Suprapubic skin (tissue), 4 donors: ENCODE data around the gene PIP5K1B. TPM values are rescaled to one million over a fixed set of nuclear protein-coding genes. Genes with fewer than 3 reads are reported as not detected.

Experiments used
- DNase-seq, 2 donors: peaks; one replicate each; pipeline ENCODE4 v3.0.0-alpha.2; 2019; ENCODE audit warnings: low spot score in 2 of 2
- H3K27ac ChIP-seq: fragments of 200-600 bp; sonication (generic); one replicate; pipeline ENCODE4 v1.5.1; 2019
- H3K27me3 ChIP-seq: fragments of 200-600 bp; sonication (generic); one replicate; pipeline ENCODE4 v1.5.1; 2019
- H3K36me3 ChIP-seq: fragments of 200-600 bp; sonication (generic); one replicate; pipeline ENCODE4 v1.5.1; 2019
- H3K4me1 ChIP-seq: fragments of 200-600 bp; sonication (generic); one replicate; pipeline ENCODE4 v1.5.1; 2019
- H3K4me3 ChIP-seq: fragments of 200-600 bp; sonication (generic); one replicate; pipeline ENCODE4 v1.5.1; 2019; ENCODE audit warnings: mild to moderate bottlenecking
- H3K9me3 ChIP-seq: fragments of 200-600 bp; sonication (generic); one replicate; pipeline ENCODE4 v1.5.1; 2019
- CTCF ChIP-seq, 2 donors: fragments of 200-600 bp in 1 of 2; fragments of 450-650 bp in 1 of 2; sonication (generic) in 1 of 2; IDR thresholded peaks; one replicate each; pipeline ENCODE4 v1.5.1; 2016 to 2019; ENCODE audit warnings: antibody characterized with exemption in 2 of 2, mild to moderate bottlenecking in 1 of 2, moderate library complexity in 1 of 2
- EP300 ChIP-seq: sonication (generic); formaldehyde crosslinking; IDR thresholded peaks from one replicate; pipeline ENCODE4 v1.6.1; 2017; ENCODE audit warnings: antibody characterized with exemption
- POLR2A ChIP-seq, 2 donors: fragments of 450-650 bp; IDR thresholded peaks; one replicate each; pipeline ENCODE4 v1.6.1; 2017; ENCODE audit warnings: antibody characterized with exemption in 2 of 2, mild to moderate bottlenecking in 2 of 2, moderate library complexity in 2 of 2
- POLR2AphosphoS5 ChIP-seq, 3 donors: sonication (generic); formaldehyde crosslinking; IDR thresholded peaks; one replicate each; pipeline ENCODE4 v1.6.1; 2017; ENCODE audit warnings: antibody characterized with exemption in 3 of 3
- WGBS: methylation state at CpG from one replicate; pipeline ENCODE4 v1.1.5; 2018; 5-methylcytosine and 5-hydroxymethylcytosine counted together
- total RNA-seq, 4 donors: library from RNA; depleted of rRNA; stranded (reverse); fragments of >200 nt; gene quantifications; one replicate each; pipeline ENCODE4 v1.1.0, GENCODE V29; 2016

PIP5K1B gene
- total RNA-seq, 4 donors from 2014 or later: 1.7 to 7.8 (median 3.4) TPM

- no peaks in the 10 kb centered on the region for H3K9me3 ChIP-seq
- DNase-seq: no peak
- WGBS: 70% methylated on average over 4 of the region's 4 CpGs
Observed at GRCh38 chr9:68707801-68708488, 2.9 kb downstream of the PIP5K1B start.

GRCh38 chr9:68708513-68708912 is 3.5 kb downstream of the PIP5K1B start:
- TF ChIP-seq CTCF (IDR thresholded peaks at IDR 0.05): no peak
- no peak for TF ChIP-seq EP300
- TF ChIP-seq POLR2A (IDR thresholded peaks at IDR 0.05): no peak
- no peak for TF ChIP-seq POLR2AphosphoS5 (IDR thresholded peaks at IDR 0.05)
- Histone ChIP-seq H3K4me3 (no peak overlapping the region), H3K27me3 (peaks cover 49% of the 10 kb centered on the region), H3K4me1 (peaks cover 21% of the 10 kb centered on the region), H3K9me3 (no peaks in the 10 kb centered on the region), H3K27ac (no peak overlapping the region), H3K36me3 (no peaks in the 10 kb centered on the region)
- DNase-seq: no peak
- 87% methylated on average over 3 of the region's 3 CpGs for WGBS

More at GRCh38 chr9:68707801-68708488, 2.9 kb downstream of the PIP5K1B start:
- TF ChIP-seq POLR2A (IDR thresholded peaks at IDR 0.05): no peak
- TF ChIP-seq POLR2AphosphoS5 (IDR thresholded peaks at IDR 0.05): no peak
- TF ChIP-seq EP300: no peak
- no peak for TF ChIP-seq CTCF (IDR thresholded peaks at IDR 0.05)
- peaks cover 21% of the 10 kb centered on the region for H3K4me1 ChIP-seq
- peaks cover 51% of the 10 kb centered on the region for H3K27me3 ChIP-seq
- H3K4me3 ChIP-seq: no peak overlapping the region
- H3K27ac ChIP-seq: no peak overlapping the region
- no peaks in the 10 kb centered on the region for H3K36me3 ChIP-seq

GRCh38 chr9:68709291-68710110 is 4.5 kb downstream of the PIP5K1B start:
- Histone ChIP-seq H3K36me3 (no peaks in the 10 kb centered on the region), H3K27ac (no peak overlapping the region), H3K4me1 (peaks cover 17% of the 10 kb centered on the region), H3K9me3 (no peaks in the 10 kb centered on the region), H3K27me3 (peaks cover 43% of the 10 kb centered on the region), H3K4me3 (no peak overlapping the region)
- 91% methylated on average over 8 of the region's 8 CpGs for WGBS
- no peak for DNase-seq
- TF ChIP-seq POLR2A (IDR thresholded peaks at IDR 0.05): no peak
- TF ChIP-seq CTCF (IDR thresholded peaks at IDR 0.05): no peak
- no peak for TF ChIP-seq EP300
- no peak for TF ChIP-seq POLR2AphosphoS5 (IDR thresholded peaks at IDR 0.05)

- peaks cover 37% of the 10 kb centered on the region for H3K27me3 ChIP-seq
- no peaks in the 10 kb centered on the region for H3K36me3 ChIP-seq
- peaks cover 11% of the 10 kb centered on the region for H3K4me1 ChIP-seq
- DNase-seq: no peak
- no peak overlapping the region for H3K27ac ChIP-seq
- no peak overlapping the region for H3K4me3 ChIP-seq
- TF ChIP-seq POLR2AphosphoS5 (IDR thresholded peaks at IDR 0.05): no peak
- TF ChIP-seq EP300: no peak
- no peak for TF ChIP-seq CTCF (IDR thresholded peaks at IDR 0.05)
- TF ChIP-seq POLR2A (IDR thresholded peaks at IDR 0.05): no peak
- WGBS: 83% methylated on average over 1 of the region's 1 CpG
- no peaks in the 10 kb centered on the region for H3K9me3 ChIP-seq
Observed at GRCh38 chr9:68710111-68710471, 5.1 kb downstream of the PIP5K1B start.

GRCh38 chr9:68711281-68711680 is 6.2 kb downstream of the PIP5K1B start:
- Histone ChIP-seq H3K36me3 (no peaks in the 10 kb centered on the region), H3K4me1 (peaks cover 1% of the 10 kb centered on the region), H3K27ac (no peak overlapping the region), H3K27me3 (peaks cover 25% of the 10 kb centered on the region), H3K4me3 (no peak overlapping the region), H3K9me3 (no peaks in the 10 kb centered on the region)
- TF ChIP-seq EP300: no peak
- TF ChIP-seq POLR2AphosphoS5 (IDR thresholded peaks at IDR 0.05): no peak
- TF ChIP-seq POLR2A (IDR thresholded peaks at IDR 0.05): no peak
- no peak for TF ChIP-seq CTCF (IDR thresholded peaks at IDR 0.05)
- DNase-seq: no peak
- WGBS: 60% methylated on average over 2 of the region's 2 CpGs
